Middle frontal gyrus (tissue), 1 donor: ENCODE data around the gene OR2A2.
"Not testable (repeated sequence)": the region's sequence is repeated elsewhere in the genome, so short reads cannot be mapped to it uniquely, and the experiment has no call there.

Experiments used
- DNase-seq: peaks from one replicate; pipeline ENCODE4 v3.0.0-alpha.2; 2015; ENCODE audit warnings: low spot score; ENCODE audit errors: extremely low spot score

Gene OR2A2, protein sequence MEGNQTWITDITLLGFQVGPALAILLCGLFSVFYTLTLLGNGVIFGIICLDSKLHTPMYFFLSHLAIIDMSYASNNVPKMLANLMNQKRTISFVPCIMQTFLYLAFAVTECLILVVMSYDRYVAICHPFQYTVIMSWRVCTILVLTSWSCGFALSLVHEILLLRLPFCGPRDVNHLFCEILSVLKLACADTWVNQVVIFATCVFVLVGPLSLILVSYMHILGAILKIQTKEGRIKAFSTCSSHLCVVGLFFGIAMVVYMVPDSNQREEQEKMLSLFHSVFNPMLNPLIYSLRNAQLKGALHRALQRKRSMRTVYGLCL

DNA sequence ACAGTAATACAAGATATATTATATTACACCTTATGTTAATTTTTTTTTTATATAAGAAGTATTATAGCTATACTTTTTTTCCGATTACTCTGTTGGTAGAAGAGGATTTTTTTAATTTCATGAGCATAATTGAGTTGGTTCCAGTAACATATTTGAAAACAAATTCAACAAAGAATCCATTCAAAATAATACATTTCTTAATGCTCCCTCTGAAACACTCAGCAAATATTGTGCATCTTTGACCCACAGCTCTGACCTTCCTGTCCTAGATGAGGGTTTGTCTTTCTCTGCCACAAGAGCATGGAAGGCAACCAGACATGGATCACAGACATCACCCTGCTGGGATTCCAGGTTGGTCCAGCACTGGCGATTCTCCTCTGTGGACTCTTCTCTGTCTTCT is at the start of gene OR2A2:
OR2A2 (plus strand) TSS at position 301 of the 400 bp plus-strand sequence; CDS start at position 301, 0 bp downstream.
- no peak for DNase-seq

DNA sequence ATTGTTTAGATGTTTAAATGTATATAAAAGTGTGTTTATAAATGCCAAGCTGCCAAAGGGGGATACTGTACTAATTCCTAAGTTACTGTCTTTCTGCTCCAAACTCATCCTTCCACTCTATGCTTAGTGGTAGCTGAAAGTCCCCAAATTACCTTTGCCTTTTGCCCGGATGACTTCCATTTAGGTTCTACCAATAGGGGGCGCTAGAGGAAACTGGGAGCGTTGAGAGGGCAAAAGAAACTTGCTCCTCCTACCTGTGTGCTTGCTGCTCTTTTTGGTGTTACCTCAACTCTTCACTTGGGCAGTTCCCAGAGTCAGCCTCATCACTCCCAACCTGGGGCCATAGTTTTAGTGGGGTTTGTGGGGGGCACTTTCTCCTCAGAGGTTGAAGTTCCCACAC is 45.7 kb upstream of the OR2A2 start:
- no peak for DNase-seq

DNA sequence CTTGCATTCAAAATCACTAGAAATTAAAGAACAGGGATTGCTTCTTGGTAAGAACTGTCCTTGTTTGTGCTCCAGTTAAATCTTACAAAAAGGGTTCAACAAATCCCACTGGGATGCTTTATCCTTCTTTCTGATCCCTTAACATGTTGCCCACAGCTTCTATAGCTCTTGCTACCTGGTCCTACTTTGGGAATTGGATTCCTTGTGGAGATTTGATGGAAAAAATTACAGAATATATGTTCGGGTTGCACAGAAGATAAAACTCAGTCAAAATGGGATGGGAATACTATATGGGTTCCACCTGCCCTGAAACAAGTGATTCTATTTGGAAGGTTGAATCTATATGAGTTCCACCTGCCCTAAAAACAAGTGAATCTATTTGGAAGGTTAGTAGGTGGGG is 39.9 kb upstream of the OR2A2 start, which contains the start of gene OR2A25:
OR2A25 (plus strand) TSS at position 301 of the 400 bp plus-strand sequence. CDS start 4,409 bp downstream, outside the sequence.
- no peak for DNase-seq

DNA sequence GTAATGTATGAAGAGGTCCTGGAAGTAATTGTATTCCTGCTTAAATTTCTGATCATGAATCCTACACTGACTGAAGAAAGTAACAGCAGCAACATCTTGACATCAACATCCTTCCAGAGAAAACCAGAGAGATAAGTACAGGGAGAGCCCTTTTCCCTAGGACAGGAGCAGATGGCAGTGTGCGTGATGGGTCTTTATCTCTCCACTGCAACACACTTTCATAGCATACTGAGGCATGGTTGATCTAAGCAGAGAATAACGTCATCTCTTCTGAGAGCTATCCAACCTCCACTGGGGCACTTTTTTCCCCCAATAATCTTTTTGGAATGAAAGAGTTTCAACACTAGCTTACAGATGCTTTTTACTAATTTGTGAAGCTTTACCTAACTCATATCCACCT is 39.4 kb upstream of the OR2A2 start:
- no peak for DNase-seq

DNA sequence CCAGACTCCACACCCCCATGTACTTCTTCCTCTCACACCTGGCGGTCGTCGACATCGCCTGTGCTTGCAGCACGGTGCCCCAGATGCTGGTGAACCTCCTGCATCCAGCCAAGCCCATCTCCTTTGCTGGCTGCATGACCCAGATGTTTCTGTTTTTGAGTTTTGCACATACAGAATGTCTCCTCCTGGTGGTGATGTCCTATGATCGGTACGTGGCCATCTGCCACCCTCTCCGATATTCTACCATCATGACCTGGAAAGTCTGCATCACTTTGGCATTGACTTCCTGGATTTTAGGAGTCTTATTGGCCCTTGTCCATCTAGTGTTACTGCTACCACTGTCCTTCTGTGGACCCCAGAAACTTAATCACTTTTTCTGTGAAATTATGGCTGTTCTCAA is 35.0 kb upstream of the OR2A2 start:
- DNase-seq: no peak

DNA sequence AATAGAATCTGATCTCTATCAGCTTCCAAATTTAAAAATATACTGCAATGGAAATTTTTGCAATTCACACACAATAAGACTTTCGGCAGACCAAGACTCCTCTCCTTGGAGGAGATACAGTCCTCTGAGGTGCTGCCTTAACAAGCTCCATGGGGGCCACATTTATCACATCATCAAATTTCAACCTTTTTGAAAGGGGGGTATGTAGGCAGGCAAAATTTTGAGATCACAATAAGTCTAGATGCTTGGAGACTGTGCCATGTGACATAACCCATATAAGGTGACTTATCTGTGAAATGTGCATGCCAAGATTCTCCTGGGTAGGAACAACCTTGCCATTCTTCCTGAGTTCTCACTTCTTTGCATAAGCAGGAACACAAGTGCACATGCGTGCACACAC is 23.4 kb upstream of the OR2A2 start, which contains the start of gene OR2A12:
OR2A12 (plus strand) TSS at position 301 of the 400 bp plus-strand sequence. CDS start 8,830 bp downstream, outside the sequence.
- no peak for DNase-seq

DNA sequence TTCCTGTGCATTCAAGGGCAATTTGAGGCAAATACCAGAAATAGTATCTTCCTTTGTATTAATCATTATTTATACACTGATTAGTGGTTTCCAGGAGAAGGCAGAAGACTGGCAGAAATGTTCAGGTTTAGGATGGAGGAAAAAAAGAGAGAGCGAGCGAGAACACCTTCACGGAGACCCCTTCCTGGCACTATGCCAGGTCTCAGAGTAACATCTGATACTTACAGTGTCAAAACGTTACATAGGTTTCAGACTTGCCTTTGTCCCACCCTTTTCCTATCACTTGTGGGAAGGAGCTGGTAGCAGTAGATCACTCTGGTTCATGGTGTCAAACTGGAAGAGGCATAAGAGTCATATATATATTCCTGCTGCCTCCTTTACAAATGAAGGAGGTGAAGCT is 22.7 kb upstream of the OR2A2 start:
- no peak for DNase-seq

DNA sequence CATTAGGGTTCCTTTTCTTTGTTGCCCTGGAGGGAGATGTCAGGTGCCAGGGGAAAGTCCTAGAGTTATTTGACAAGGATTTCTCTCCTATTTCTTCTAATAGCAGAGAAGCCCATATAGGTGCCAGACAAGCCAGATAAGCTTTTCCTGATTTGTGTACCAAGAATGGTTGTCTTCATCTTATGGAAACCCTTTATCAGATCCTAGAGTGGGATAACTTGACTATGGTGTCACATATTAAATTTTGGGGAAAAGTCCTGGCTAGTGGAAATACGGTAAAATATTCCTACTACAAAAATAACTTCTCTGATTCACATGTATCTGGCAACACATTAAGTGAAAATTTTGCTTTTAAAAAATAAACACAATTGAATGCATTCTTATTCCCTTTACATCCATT is 22.2 kb upstream of the OR2A2 start:
- DNase-seq: no peak

DNA sequence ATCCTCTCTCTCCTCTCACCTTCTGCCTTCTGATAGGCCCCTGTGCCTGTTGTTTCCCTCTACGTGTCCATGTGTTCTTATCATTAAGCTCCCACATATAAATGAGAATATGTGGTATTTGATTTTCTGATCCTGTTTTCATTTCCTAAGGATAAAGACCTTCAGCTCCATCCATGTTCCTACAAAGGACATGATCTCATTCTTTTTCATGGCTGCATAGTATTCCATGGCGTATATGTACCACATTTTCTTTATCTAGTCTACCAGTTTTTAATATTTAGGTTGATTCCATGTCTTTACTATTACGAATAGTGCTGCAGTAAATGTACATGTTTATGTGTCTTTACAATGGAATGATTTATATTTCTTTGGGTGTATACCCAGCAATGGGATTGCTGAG is 18.7 kb upstream of the OR2A2 start:
- no peak for DNase-seq

DNA sequence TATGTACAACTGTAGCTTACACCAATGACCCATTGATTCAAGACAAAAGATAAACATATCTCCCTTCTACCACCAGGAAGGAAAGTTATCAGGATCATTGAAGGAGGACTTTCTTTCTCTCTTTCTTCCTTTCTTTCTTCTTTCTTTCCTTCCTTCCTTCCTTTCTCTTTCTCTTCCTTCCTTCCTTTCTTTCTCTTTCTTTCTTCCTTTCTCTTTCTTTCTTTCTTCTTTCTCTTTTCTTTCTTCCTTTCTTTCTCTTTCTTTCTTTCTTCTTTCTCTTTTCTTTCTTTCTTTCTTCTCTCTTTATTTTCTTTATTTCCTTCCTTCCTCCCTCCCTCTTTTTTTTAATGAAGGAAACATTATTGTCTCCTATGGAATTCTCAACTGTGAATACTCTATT is 10.6 kb upstream of the OR2A2 start:
- DNase-seq: no peak

DNA sequence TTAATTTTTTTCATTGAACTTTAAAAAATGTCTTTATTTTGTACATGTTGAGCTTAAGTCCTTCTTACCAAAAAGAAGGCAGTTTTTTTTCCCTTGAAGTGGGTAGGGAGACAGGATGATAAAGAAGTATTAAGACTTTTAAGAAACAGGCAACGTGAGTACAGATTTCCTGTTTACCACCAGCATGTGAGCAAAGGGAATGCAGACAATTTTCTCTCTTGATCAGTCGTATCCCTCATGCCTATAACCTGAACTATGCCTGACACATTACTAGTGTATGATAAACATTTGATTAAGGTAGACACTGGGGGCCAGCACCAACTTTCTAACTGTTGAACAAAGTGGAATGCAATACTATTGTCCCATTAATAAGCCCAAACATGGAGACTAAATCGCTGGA is 8.8 kb upstream of the OR2A2 start:
- no peak for DNase-seq

DNA sequence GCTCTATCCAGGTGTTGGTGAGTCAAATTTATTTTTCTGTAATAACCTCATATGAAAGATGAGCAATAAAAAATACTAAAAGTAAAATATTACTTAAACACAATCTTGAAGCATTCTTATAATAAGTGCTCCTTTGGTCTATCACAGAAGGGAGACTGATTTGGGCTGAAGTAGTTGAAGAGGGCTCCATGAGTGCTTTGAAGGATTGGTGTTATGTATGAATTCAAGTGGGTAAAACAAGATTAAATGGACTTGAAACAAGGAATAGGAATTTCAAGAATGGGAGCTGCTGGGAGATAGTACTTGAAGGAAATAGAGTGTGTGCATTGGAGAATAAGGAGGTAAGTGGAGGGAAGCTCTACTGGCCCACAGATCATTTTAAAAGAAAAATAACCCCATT is 7.3 kb upstream of the OR2A2 start:
- DNase-seq: no peak

DNA sequence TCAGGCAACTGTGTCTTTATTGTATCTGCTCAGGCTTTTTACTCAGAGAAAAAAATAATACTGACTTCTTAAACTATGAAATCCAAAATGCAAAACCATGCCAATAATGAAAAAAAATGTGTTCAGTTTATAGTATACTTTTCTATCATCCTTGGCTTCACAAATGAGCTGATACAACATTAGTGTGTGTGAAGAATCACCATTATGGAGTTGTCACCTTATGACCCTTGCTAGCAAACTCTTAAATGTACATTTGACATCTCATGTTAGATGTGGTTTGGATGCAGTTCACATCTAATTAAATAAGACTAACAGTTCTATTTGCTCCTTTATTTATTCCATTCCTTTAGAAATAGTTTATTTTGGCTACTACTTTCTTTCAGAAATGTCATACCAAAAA is 4.2 kb upstream of the OR2A2 start:
- DNase-seq: no peak

DNA sequence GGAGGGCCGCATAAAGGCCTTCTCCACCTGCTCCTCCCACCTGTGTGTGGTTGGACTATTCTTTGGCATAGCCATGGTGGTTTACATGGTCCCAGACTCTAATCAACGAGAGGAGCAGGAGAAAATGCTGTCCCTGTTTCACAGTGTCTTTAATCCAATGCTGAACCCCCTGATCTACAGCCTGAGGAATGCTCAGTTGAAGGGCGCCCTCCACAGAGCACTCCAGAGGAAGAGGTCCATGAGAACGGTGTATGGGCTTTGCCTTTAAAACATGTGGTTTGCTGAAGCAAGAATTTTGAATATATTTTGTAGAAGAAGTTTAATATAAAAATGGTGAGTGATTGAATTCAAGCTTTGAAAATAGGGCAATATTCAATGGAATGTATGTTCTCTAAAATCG is 889 bp downstream of the OR2A2 start:
- no peak for DNase-seq

DNA sequence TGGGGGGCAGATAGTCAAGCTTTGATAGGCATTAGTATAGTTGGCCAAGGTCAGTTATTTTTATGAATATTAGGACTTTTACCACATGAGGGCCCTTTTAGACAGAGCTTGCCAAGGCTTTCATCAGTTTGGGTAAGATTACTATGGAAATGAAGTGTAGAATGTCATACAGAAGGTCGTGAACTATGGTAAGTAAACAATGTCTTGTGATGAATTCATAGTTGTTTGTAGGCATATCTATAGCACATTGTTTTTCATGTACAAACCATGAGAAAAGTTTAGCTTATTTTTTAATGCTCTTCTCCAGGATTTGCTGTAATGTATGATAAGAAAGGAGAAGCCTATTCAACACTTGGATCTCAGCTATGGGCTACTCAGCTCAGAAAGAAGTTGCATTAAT is 4.3 kb downstream of the OR2A2 start:
- no peak for DNase-seq

DNA sequence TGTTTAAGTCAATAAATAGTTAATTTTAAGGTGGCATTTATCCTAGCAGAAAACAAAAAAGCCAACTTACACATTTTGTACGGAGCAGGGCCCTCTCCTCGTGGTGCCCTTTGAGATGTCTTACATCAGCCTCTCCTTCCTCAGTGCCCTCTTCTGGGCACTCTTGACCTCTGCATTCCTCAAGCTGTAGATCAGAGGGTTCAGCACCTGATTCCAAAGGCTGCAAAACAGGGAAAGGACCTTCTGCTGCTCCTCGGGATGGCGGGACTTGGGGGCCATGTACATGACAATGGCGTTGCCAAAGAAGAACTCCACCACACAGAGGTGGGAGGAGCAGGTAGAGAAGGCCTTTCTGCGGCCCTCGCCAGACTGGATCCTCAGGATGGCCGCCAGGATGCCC is 9.0 kb downstream of the OR2A2 start:
- no peak for DNase-seq

DNA sequence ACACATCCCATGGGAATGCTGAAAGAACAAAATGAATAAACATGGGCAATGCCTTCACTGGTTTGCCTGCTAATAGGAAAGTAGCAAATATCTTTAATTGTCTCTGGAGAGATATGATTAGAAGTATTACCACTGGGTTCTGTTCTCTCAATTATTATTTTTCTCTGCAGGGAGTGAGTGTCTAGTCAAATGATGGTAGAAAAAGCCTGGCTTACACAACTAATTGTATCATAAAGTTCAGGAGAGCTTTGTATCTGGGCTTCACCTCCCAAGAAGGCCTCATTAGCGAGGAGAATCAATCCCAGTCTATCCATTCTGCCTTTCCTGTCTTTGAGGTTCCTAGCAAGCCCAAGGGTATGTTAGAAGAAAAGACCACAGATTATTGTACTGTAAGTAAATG is 13.5 kb downstream of the OR2A2 start, which contains the start of gene OR2A14:
OR2A14 (plus strand) TSS at position 301 of the 400 bp plus-strand sequence. CDS start 5,937 bp downstream, outside the sequence.
- DNase-seq: no peak

DNA sequence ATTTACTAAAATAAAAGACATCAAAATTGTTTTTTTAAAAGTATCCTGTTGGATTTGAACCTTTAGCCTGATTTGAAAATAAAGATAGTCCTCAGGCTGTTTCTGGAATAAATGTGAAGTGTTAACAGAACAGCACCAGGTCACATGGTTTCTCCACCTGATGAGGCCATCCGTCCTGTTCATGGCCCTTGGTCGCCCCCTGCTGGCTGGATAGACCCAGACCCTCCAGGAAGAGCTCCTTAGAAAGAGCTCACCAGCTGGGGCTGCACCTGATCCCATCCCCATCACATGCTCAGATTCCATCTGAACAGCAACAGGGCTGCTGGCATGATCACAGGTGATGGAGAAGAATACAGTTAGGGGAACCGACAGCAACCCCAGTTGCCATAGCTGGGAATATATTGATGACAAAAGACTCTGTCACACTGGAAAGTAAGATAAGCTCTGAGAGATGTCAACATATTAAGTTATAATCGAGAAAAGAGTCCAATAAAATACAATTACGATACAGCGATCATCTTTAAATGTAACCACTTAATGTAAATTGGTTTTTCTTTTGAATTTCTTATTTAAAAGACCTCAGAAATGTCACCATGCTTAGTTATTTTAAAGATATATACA is 18.4 kb downstream of the OR2A2 start:
- DNase-seq: no peak

DNA sequence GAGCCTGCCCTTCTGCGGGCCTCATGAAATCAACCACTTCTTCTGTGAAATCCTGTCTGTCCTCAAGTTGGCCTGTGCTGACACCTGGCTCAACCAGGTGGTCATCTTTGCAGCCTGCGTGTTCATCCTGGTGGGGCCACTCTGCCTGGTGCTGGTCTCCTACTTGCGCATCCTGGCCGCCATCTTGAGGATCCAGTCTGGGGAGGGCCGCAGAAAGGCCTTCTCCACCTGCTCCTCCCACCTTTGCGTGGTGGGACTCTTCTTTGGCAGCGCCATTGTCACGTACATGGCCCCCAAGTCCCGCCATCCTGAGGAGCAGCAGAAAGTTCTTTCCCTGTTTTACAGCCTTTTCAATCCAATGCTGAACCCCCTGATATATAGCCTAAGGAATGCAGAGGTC is 20.2 kb downstream of the OR2A2 start:
- DNase-seq: not testable (repeated sequence)

DNA sequence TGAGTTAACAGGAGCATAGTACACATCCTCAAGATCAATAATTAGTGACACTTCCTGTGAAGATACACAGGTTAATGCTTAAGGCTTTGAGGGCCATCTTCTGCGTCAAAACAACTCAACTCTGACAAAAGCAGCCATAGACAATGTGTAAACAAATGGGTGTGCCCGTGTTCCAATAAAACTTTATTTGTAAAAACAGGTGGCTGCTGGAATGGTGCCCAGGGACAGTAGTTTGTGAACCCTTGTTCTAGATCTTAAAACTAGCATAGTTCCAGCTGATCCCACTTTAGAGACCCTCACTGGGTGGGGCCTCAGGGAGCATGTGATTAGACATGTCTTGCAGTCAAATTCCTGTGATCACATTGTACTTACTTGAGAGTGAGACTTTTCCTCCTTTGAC is 21.3 kb downstream of the OR2A2 start:
- no peak for DNase-seq

DNA sequence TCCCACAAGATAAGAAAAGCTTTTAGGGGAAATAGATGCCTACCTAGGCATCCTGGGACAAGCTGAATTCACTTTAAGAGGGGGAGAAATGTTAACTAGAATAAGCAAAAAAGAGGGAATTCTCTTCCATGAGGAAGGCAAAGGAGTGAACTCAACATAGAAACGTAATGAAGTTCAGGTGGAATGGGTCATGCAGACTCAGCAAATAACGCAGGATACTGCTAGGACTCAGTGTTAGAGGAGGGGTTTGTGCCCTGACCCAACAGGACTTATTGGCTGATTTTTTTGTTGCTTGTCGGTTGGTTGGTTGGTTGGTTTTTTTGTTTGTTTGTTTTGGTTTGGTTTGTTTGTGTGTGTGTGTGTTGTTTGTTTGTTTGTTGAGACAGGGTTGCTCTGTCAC is 22.9 kb downstream of the OR2A2 start:
- no peak for DNase-seq

DNA sequence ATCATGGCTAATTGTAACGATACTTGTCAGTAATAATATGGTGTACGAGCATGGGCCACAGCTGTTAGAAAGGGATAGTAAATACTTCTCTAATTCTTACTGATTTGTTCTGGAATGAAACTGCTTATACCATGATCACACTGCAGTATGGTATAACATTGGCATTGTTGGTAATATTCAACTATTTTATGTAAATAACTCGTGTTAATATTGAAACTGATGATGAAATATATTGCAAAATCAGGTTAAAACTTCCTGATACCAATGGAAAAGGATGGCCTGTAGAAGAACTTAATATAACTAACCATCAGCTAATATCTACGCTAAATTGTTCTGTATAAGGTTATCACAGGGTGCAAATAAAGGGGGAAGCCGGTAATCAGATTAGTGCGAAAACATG is 23.9 kb downstream of the OR2A2 start:
- no peak for DNase-seq

DNA sequence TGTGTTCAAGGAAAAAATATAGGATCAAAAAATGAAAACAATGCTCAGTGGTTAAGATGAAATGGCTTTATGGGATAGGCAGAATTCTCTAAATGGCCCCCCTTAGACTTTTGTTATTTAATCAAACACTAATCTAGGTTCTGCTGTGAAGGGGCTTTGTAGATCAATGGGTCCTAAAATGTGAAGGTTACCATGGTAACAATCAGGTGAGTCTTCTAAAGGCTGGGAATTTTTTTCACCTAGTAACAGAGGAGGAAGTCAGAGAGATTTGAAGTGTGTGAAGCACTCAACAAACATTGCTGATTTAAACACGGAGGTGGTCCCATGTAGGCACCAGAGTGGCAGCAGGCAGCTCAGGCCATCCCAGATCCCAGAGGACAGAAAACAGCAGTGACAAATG is 24.7 kb downstream of the OR2A2 start:
- no peak for DNase-seq
